H1 (cell line): ENCODE measurements around the gene INPP5A. TPM values are rescaled to one million over a fixed set of nuclear protein-coding genes. Genes with fewer than 3 reads are reported as not detected.
"Not testable (repeated sequence)": the region's sequence is repeated elsewhere in the genome, so short reads cannot be mapped to it uniquely, and the experiment has no call there.

Source experiments
- CTCF ChIA-PET: fragments of 300-600 bp; sonication (Branson Sonifier 250); formaldehyde crosslinking; loops from one replicate; lab custom pipeline; 2021; ENCODE audit not compliant: partially characterized antibody; lab: Charles Lee
- POLR2A ChIA-PET: fragments of 300-600 bp; sonication (Branson Sonifier 250); formaldehyde crosslinking; loops from one replicate; lab custom pipeline; 2021; ENCODE audit warnings: inconsistent platforms; ENCODE audit not compliant: partially characterized antibody; lab: Charles Lee
- DNase-seq, 2 experiments: peaks; one replicate each; pipeline versions ENCODE4 v3.0.0 to v3.0.0-alpha.2; 2010 to 2022; ENCODE audit warnings: low spot score in 2 of 2, low read depth in 1 of 2, mixed read lengths in 1 of 2
- FAIRE-seq: peaks from 2 replicates; lab custom pipeline; 2011; peaks lifted over from hg19 to GRCh38; lab: Jason Lieb, UNC
- H2AFZ ChIP-seq: 2 replicates; pipeline ENCODE4 v1.8.1; 2012; ENCODE audit warnings: low read length, inconsistent platforms
- H2AK5ac ChIP-seq: 2 replicates; pipeline ENCODE4 v1.6.1; 2013; ENCODE audit warnings: low read depth, low read length
- H2BK120ac ChIP-seq: replicated peaks from 2 replicates; pipeline ENCODE3; 2013; ENCODE audit warnings: low read depth, low read length, inconsistent platforms
- H2BK12ac ChIP-seq: 2 replicates; pipeline ENCODE4 v1.6.1; 2013; ENCODE audit warnings: low read depth, low read length
- H2BK15ac ChIP-seq: 2 replicates; pipeline ENCODE4 v1.6.1; 2013; ENCODE audit warnings: low read length
- H2BK20ac ChIP-seq: 2 replicates; pipeline ENCODE4 v1.6.1; 2013; ENCODE audit warnings: low read length
- H2BK5ac ChIP-seq: 2 replicates; pipeline ENCODE4 v1.6.1; 2013; ENCODE audit warnings: low read depth, low read length
- H3K14ac ChIP-seq: 2 replicates; pipeline ENCODE4 v1.6.1; 2013; ENCODE audit warnings: inconsistent platforms; ENCODE audit not compliant: insufficient read length
- H3K18ac ChIP-seq: 2 replicates; pipeline ENCODE4 v1.6.1; 2013; ENCODE audit warnings: low read length; ENCODE audit errors: extremely low read depth
- H3K23ac ChIP-seq: 2 replicates; pipeline ENCODE4 v1.6.1; 2013; ENCODE audit warnings: inconsistent platforms; ENCODE audit not compliant: insufficient read length
- H3K23me2 ChIP-seq: 2 replicates; pipeline ENCODE4 v1.6.1; 2013; ENCODE audit warnings: low read depth, low read length
- H3K27ac ChIP-seq: 2 replicates; pipeline ENCODE4 v1.6.1; 2011; ENCODE audit warnings: low read depth, low read length, inconsistent platforms
- H3K27me3 ChIP-seq, 4 experiments: replicated peaks in 1 of 4; 1 replicate in 1 of 4; 2 replicates in 3 of 4; pipeline versions ENCODE4 v1.6.1 to v1.8.1; 2011 to 2013; ENCODE audit warnings: low read length in 3 of 4, mild to moderate bottlenecking in 3 of 4, inconsistent platforms in 2 of 4, mixed read lengths in 2 of 4, moderate library complexity in 1 of 4; ENCODE audit not compliant: control insufficient read depth in 3 of 4, insufficient read depth in 3 of 4; ENCODE audit errors: extremely low read depth in 1 of 4
- H3K36me3 ChIP-seq, 4 experiments: 2 replicates each; pipeline versions ENCODE4 v1.6.1 to v1.8.1; 2011 to 2013; ENCODE audit warnings: mild to moderate bottlenecking in 4 of 4, low read length in 3 of 4, moderate library complexity in 2 of 4, control low read depth in 1 of 4, inconsistent platforms in 1 of 4; ENCODE audit not compliant: insufficient read depth in 4 of 4, control insufficient read depth in 2 of 4
- H3K4ac ChIP-seq: replicated peaks from 2 replicates; pipeline ENCODE3; 2013; ENCODE audit warnings: low read length, low read depth, mixed read lengths, inconsistent platforms; ENCODE audit not compliant: insufficient read length
- H3K4me1 ChIP-seq, 4 experiments: replicated peaks in 1 of 4; 1 replicate in 1 of 4; 2 replicates in 3 of 4; pipeline versions ENCODE4 v1.6.1 to v1.8.1; 2011 to 2013; ENCODE audit warnings: low read length in 3 of 4, inconsistent platforms in 2 of 4, mixed read lengths in 1 of 4; ENCODE audit not compliant: insufficient read depth in 4 of 4, control insufficient read depth in 3 of 4
- H3K4me2 ChIP-seq, 2 experiments: 2 replicates each; pipeline versions ENCODE4 v1.6.1 to v1.8.1; 2011 to 2013; ENCODE audit warnings: low read depth in 2 of 2, low read length in 2 of 2, control low read depth in 1 of 2, inconsistent platforms in 1 of 2, mild to moderate bottlenecking in 1 of 2; ENCODE audit not compliant: insufficient read depth in 1 of 2
- H3K4me3 ChIP-seq, 4 experiments: fragments of 200-600, 300-600 bp in 1 of 4; sonication (generic), shearing (Covaris generic), sonication (Bioruptor Twin) in 1 of 4; 2 replicates each; pipeline versions ENCODE4 v1.5.1 to v1.8.1; 2011 to 2016; ENCODE audit warnings: low read length in 4 of 4, low read depth in 3 of 4, control low read depth in 2 of 4, inconsistent platforms in 2 of 4, mild to moderate bottlenecking in 2 of 4, mixed read lengths in 1 of 4, moderate library complexity in 1 of 4; ENCODE audit not compliant: insufficient read depth in 2 of 4; ENCODE audit errors: extremely low read depth in 1 of 4
- H3K56ac ChIP-seq: replicated peaks from 2 replicates; pipeline ENCODE3; 2013; ENCODE audit warnings: low read depth, mild to moderate bottlenecking, mixed read lengths, low read length, inconsistent platforms; ENCODE audit not compliant: insufficient read length
- H3K79me1 ChIP-seq: 2 replicates; pipeline ENCODE4 v1.6.1; 2013; ENCODE audit warnings: low read depth, low read length, control low read depth
- H3K79me2 ChIP-seq, 2 experiments: 2 replicates each; pipeline versions ENCODE4 v1.6.1 to v1.8.1; 2012 to 2013; ENCODE audit warnings: low read length in 2 of 2, mild to moderate bottlenecking in 2 of 2, inconsistent platforms in 1 of 2; ENCODE audit not compliant: insufficient read depth in 2 of 2, control insufficient read depth in 1 of 2
- H3K9ac ChIP-seq, 4 experiments: replicated peaks in 1 of 4; 1 replicate in 1 of 4; 2 replicates in 3 of 4; pipeline versions ENCODE4 v1.6.1 to v1.8.1; 2011 to 2013; ENCODE audit warnings: low read depth in 3 of 4, low read length in 3 of 4, control low read depth in 2 of 4, mild to moderate bottlenecking in 2 of 4, moderate library complexity in 2 of 4, inconsistent platforms in 1 of 4; ENCODE audit errors: extremely low read depth in 1 of 4
- H3K9me3 ChIP-seq, 2 experiments: 2 replicates each; pipeline versions ENCODE4 v1.6.1 to v1.8.1; 2012 to 2013; ENCODE audit warnings: mild to moderate bottlenecking in 2 of 2, moderate library complexity in 2 of 2, control low read depth in 1 of 2, inconsistent platforms in 1 of 2, low read depth in 1 of 2, low read length in 1 of 2, mixed read lengths in 1 of 2; ENCODE audit not compliant: insufficient read depth in 2 of 2
- H4K20me1 ChIP-seq, 2 experiments: replicated peaks in 1 of 2; 2 replicates each; pipeline versions ENCODE3 to v1.8.1; 2011 to 2013; ENCODE audit warnings: inconsistent platforms in 2 of 2, low read length in 2 of 2, mild to moderate bottlenecking in 1 of 2; ENCODE audit not compliant: insufficient read depth in 2 of 2, control insufficient read depth in 1 of 2
- H4K5ac ChIP-seq: 2 replicates; pipeline ENCODE4 v1.6.1; 2013; ENCODE audit warnings: low read length, low read depth, mixed read lengths, inconsistent platforms; ENCODE audit not compliant: insufficient read length
- H4K8ac ChIP-seq: 2 replicates; pipeline ENCODE4 v1.8.0; 2013; ENCODE audit warnings: mild to moderate bottlenecking, moderate library complexity, low read length, inconsistent platforms; ENCODE audit not compliant: insufficient read depth; ENCODE audit errors: extremely low read depth
- H4K91ac ChIP-seq: replicated peaks from 2 replicates; pipeline ENCODE3; 2013; ENCODE audit warnings: low read length, mixed read lengths, inconsistent platforms; ENCODE audit not compliant: insufficient read length
- WGBS, 2 experiments: shearing (Covaris generic) in 1 of 2; methylation state at CpG; one replicate each; pipeline versions ENCODE4 v1.1.6 to v1.1.7; 2013 to 2015; ENCODE audit warnings: low lambda C conversion rate in 2 of 2, mixed read lengths in 2 of 2, inconsistent platforms in 1 of 2, low coverage in 1 of 2, missing lambda C conversion rate in 1 of 2; ENCODE audit not compliant: insufficient replicate concordance in 2 of 2, insufficient coverage in 1 of 2, insufficient read length in 1 of 2; ENCODE audit errors: extremely low coverage in 1 of 2, missing lambda C conversion rate in 1 of 2; 5-methylcytosine and 5-hydroxymethylcytosine counted together
- polyA plus RNA-seq, 7 experiments: library from polyadenylated mRNA; depleted of rRNA in 3 of 7; stranded (reverse) in 5 of 7; unstranded in 2 of 7; fragments of >200 nt in 5 of 7; fragments of 200-250 nt in 2 of 7; gene quantifications; 1 replicate in 5 of 7; 2 replicates in 1 of 7; 4 replicates in 1 of 7; pipeline versions ENCODE4 v1.2.1 to v1.2.3, GENCODE V29; 2011 to 2013; ENCODE audit warnings: missing spikeins in 2 of 7, mixed read lengths in 2 of 7
- total RNA-seq: library from RNA; stranded (reverse); fragmentation: NEBNext Ultra II Directional; extraction: Animal tissue kit (Norgen Biotek cat#: 25700); gene quantifications from 2 replicates; pipeline ENCODE4 v1.2.1, GENCODE V29; 2021

The INPP5A gene
- total and polyA plus RNA-seq, 2 of the 8 experiments (the other 6 are each of a cell fraction or from before 2014, with no cell fraction given), result 19.7 to 27.5 TPM

DNA sequence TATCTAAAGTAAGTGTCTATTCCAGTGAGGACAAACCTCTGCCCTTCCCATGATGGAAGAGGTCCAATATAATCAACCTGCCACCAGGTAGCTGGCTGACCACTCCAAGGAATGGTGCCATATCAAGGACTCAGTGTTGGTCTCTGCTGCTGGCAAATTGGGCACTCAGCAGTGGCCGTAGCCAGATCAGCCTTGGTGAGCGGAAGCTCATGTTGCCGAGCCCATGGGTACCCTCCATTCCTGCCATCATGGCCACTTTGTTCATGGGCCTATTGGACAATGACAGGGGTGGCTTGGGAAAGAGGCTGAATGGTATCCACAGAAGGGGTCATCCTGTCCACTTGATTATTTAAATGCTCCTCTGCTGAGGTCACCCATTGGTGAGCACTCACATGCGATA lies 136.2 kb downstream of the INPP5A start:
- CTCF ChIA-PET, H3K79me2 ChIP-seq, H3K23ac ChIP-seq: not testable (repeated sequence)

More for the DNA sequence above, 136.2 kb downstream of the INPP5A start:
- H3K9ac ChIP-seq, H3K56ac ChIP-seq, H3K4me1 ChIP-seq, H3K14ac ChIP-seq, H2AK5ac ChIP-seq, H3K79me1 ChIP-seq, H4K20me1 ChIP-seq, H3K4ac ChIP-seq, H4K5ac ChIP-seq, H3K18ac ChIP-seq, H4K91ac ChIP-seq, FAIRE-seq, H2BK15ac ChIP-seq, H3K27ac ChIP-seq, H3K4me2 ChIP-seq, H3K4me3 ChIP-seq, H3K27me3 ChIP-seq, H2BK120ac ChIP-seq, H2BK20ac ChIP-seq, H2AFZ ChIP-seq, POLR2A ChIA-PET, H3K9me3 ChIP-seq, DNase-seq, H4K8ac ChIP-seq, H3K23me2 ChIP-seq, H2BK12ac ChIP-seq, H2BK5ac ChIP-seq, H3K36me3 ChIP-seq: not testable (repeated sequence)
- WGBS, 2 experiments, result 88% methylated on average over 4 of the region's 4 CpGs; no CpG with 5 or more reads in 1 of the 2 experiments
